ENCODE results near the gene NAT14. TPM values are rescaled to one million over a fixed set of nuclear protein-coding genes. Genes with fewer than 3 reads are reported as not detected.

The NAT14 gene
- total and polyA plus RNA-seq, 2 of the 8 experiments (the other 6 are each of a cell fraction or from before 2014, with no cell fraction given) = 47.1 to 71.2 TPM

- TF ChIP-seq RXRA (IDR thresholded peaks at IDR 0.05; ENCODE audit: insufficient read depth, low read depth, low read length) = no peak
- TF ChIP-seq RFX5 (IDR thresholded peaks at IDR 0.05; ENCODE audit: borderline replicate concordance, low read depth, low read length) = no peak
- no peak for TF ChIP-seq NANOG (IDR thresholded peaks at IDR 0.05; ENCODE audit: insufficient read depth, low read depth, low read length, poor library complexity, severe bottlenecking)
- no peak for TF ChIP-seq POU5F1 (IDR thresholded peaks at IDR 0.05; ENCODE audit: low read depth, low read length)
- TF ChIP-seq CBX8 (IDR thresholded peaks at IDR 0.05; ENCODE audit: borderline replicate concordance, low read depth, low read length) = no peak
Observed at GRCh38 chr19:55535173-55535964, 50.4 kb downstream of the NAT14 start (continued).
